Posterior vena cava (tissue), 2 donors: ENCODE data around the gene AMH. TPM values are rescaled to one million over a fixed set of nuclear protein-coding genes. Genes with fewer than 3 reads are reported as not detected.
"Not testable (repeated sequence)": the region's sequence is repeated elsewhere in the genome, so short reads cannot be mapped to it uniquely, and the experiment has no call there.

Experiments
- DNase-seq: peaks from one replicate; pipeline ENCODE4 v3.0.0-alpha.2; 2020; ENCODE audit warnings: low spot score
- intact Hi-C, 2 donors: fragments of 100-400 bp; cut with DNase I; formaldehyde crosslinking; loops; one replicate each; pipeline versions ENCODE4 v1.14.1 to v1.14.2; 2022 to 2023
- long read RNA-seq, 2 donors: library from polyadenylated mRNA; unstranded; transcript quantifications; one replicate each; pipeline ENCODE4 v2.0.0, GENCODE V29; 2020 to 2021
- total RNA-seq, 2 donors: library from RNA; stranded (reverse); fragmentation: NEBNext Ultra II Directional; extraction: Animal tissue kit (Norgen Biotek cat#: 25700); gene quantifications; one replicate each; pipeline ENCODE4 v1.2.1, GENCODE V29; 2021
- donor health status: DM: yes; HTN: yes; CAD: no.
- donor health status: DM: yes; HTN: yes; CAD: no.

The AMH gene
- 1 to 10 TPM in 1 of 2 donors, under 1 TPM in 1; 0.46 to 1.1 TPM for total RNA-seq
- long read RNA-seq, donor 1: 0 reads
- long read RNA-seq, donor 2: 0 reads

GRCh38 chr19:2249010-2249866 lies at the start of gene AMH:
Gene AMH (plus strand): TSS chr19:2249323. CDS start chr19:2249333, 10 bp downstream.
- DNase-seq: no peak
- intact Hi-C loops: no loop called here

- no peak for DNase-seq
- intact Hi-C loops: no loop called here
Measured at GRCh38 chr19:2199861-2200623, 49.1 kb upstream of the AMH start.

- intact Hi-C loops, DNase-seq: not testable (repeated sequence)
Measured at GRCh38 chr19:2200624-2201294, 48.4 kb upstream of the AMH start.

- no peak for DNase-seq
- intact Hi-C loops: no loop called here
Measured at GRCh38 chr19:2201473-2202148, 47.5 kb upstream of the AMH start.

GRCh38 chr19:2202366-2202765 lies 46.8 kb upstream of the AMH start:
- DNase-seq: no peak

GRCh38 chr19:2207008-2207407 lies 42.1 kb upstream of the AMH start:
- DNase-seq: no peak
- intact Hi-C loops: no loop called here

More at GRCh38 chr19:2202366-2202765, 46.8 kb upstream of the AMH start:
- intact Hi-C loops: no loop called here

- DNase-seq: peak; percentile 91
- intact Hi-C loops: no loop called here
Measured at GRCh38 chr19:2207991-2208860, 40.9 kb upstream of the AMH start.

GRCh38 chr19:2208975-2209374 lies 40.1 kb upstream of the AMH start:
- DNase-seq: no peak
- intact Hi-C loops: no loop called here

GRCh38 chr19:2209408-2209807 lies 39.7 kb upstream of the AMH start:
- DNase-seq: no peak
- intact Hi-C loops: no loop called here

GRCh38 chr19:2210206-2210605 lies 38.9 kb upstream of the AMH start:
- DNase-seq: no peak
- intact Hi-C loops: no loop called here

- intact Hi-C loops: no loop called here
- DNase-seq: no peak
Measured at GRCh38 chr19:2210987-2211740, 38.0 kb upstream of the AMH start.

- no peak for DNase-seq
- intact Hi-C loops: no loop called here
Measured at GRCh38 chr19:2212861-2213711, 36.0 kb upstream of the AMH start.

- no peak for DNase-seq
- intact Hi-C loops: loop anchor here in 1 of 2 donors (1.0 kb wide), 1 partner anchor 16 kb away; no protein-coding TSS in a partner anchor
Measured at GRCh38 chr19:2213799-2214198, 35.3 kb upstream of the AMH start.

GRCh38 chr19:2214251-2214650 lies 34.9 kb upstream of the AMH start:
- intact Hi-C loops: loop anchor here in 1 of 2 donors (1.0 kb wide), 1 partner anchor 15 kb away; no protein-coding TSS in a partner anchor
- no peak for DNase-seq

- intact Hi-C loops: loop anchor here in 1 of 2 donors (5.0 kb wide), 1 partner anchor 1473 kb away; no protein-coding TSS in a partner anchor
- no peak for DNase-seq
Measured at GRCh38 chr19:2215281-2215751, 33.8 kb upstream of the AMH start.
